ENCODE measurements around the gene SAFB. TPM values are rescaled to one million over a fixed set of nuclear protein-coding genes. Genes with fewer than 3 reads are reported as not detected.

SAFB gene
- polyA plus RNA-seq, 2 of the 4 experiments (the other 2 are of a cell fraction) = 55.0 to 74.0 TPM

GRCh38 chr19:5585461-5586299 is 37.2 kb upstream of the SAFB start (continued):
- TF ChIP-seq CTCF (IDR thresholded peaks at IDR 0.05) = no peak
- TF ChIP-seq FOSB (CRISPR knock-in tag; IDR thresholded peaks at IDR 0.05) = no peak

GRCh38 chr19:5586300-5587070 is 36.4 kb upstream of the SAFB start:
- no peaks in the 10 kb centered on the region for H3K4me1 ChIP-seq
- H3K4me3 ChIP-seq = no peak overlapping the region
- ChIA-PET CTCF (interaction anchor here (0.5 to 1.1 kb wide), 3 partner anchors 33 to 1755 kb away, joined by 3 to 4 read pairs (median 3); no protein-coding TSS in a partner anchor), POLR2A (no interaction called here)
- no peak for DNase-seq (ENCODE audit: low read depth in 1 of 2, low spot score in 1 of 2)
- no peak for FAIRE-seq
- no peaks in the 10 kb centered on the region for H3K9me3 ChIP-seq
- H3K4me2 ChIP-seq = no peak overlapping the region
- no peak; a peak in 2 of 6 replicates for ATAC-seq
- TF ChIP-seq HMGXB4 (CRISPR knock-in tag; IDR thresholded peaks at IDR 0.05; ENCODE audit: borderline replicate concordance) (no peak), PHF8 (IDR thresholded peaks at IDR 0.05; ENCODE audit: borderline replicate concordance, low read depth) (no peak), KDM1A (IDR thresholded peaks at IDR 0.05; ENCODE audit: low read depth) (no peak), SMC3 (IDR thresholded peaks at IDR 0.05) (no peak), KDM5A (IDR thresholded peaks at IDR 0.05) (no peak), MAZ (IDR thresholded peaks at IDR 0.05; ENCODE audit: borderline replicate concordance, low read depth, low read length) (no peak), CHD2 (IDR thresholded peaks at IDR 0.05; ENCODE audit: low read length, partially characterized antibody) (no peak), NFE2L2 (conservative IDR thresholded peaks at IDR 0.05; ENCODE audit: low read length) (no peak), BHLHE40 (IDR thresholded peaks at IDR 0.05; ENCODE audit: low read depth, low read length) (no peak), ZFP36 (IDR thresholded peaks at IDR 0.05; ENCODE audit: borderline replicate concordance, partially characterized antibody) (no peak), ZSCAN20 (CRISPR knock-in tag; IDR thresholded peaks at IDR 0.05) (no peak)
- WGBS (ENCODE audit: missing lambda C conversion rate) = 98% methylated on average over 15 of the region's 26 CpGs
- no peak overlapping the region for H3K27ac ChIP-seq

- H3K9me3 ChIP-seq = no peaks in the 10 kb centered on the region
- ATAC-seq (no peak), FAIRE-seq (no peak), DNase-seq (ENCODE audit: low read depth in 1 of 2, low spot score in 1 of 2) (no peak)
- no peak overlapping the region for H3K27ac ChIP-seq
- 97% methylated on average over 16 of the region's 16 CpGs for WGBS (ENCODE audit: missing lambda C conversion rate)
- CTCF ChIA-PET = interaction anchor here (0.6 to 1.1 kb wide), 2 partner anchors 32 to 1754 kb away, joined by 3 read pairs; no protein-coding TSS in a partner anchor
- H3K4me1 ChIP-seq = no peaks in the 10 kb centered on the region
- no peak overlapping the region for H3K4me2 ChIP-seq
- POLR2A ChIA-PET = no interaction called here
- H3K4me3 ChIP-seq = no peak overlapping the region
- TF ChIP-seq PBX3 (IDR thresholded peaks at IDR 0.05) (no peak), REST (IDR thresholded peaks at IDR 0.05) (no peak), CHD4 (IDR thresholded peaks at IDR 0.05; ENCODE audit: borderline replicate concordance) (no peak), HMGXB4 (CRISPR knock-in tag; IDR thresholded peaks at IDR 0.05; ENCODE audit: borderline replicate concordance) (no peak), JUNB (IDR thresholded peaks at IDR 0.05) (no peak), HOXB5 (CRISPR knock-in tag; IDR thresholded peaks at IDR 0.05) (no peak), ZNF302 (CRISPR knock-in tag; IDR thresholded peaks at IDR 0.05) (no peak), MAX (IDR thresholded peaks at IDR 0.05) (no peak), POLR2AphosphoS2 (conservative IDR thresholded peaks at IDR 0.05; ENCODE audit: low read length) (no peak), EP300 (IDR thresholded peaks at IDR 0.05) (no peak)
Measured at GRCh38 chr19:5587071-5587455, 35.8 kb upstream of the SAFB start.
